Mesangial cell (primary cell): Measurements from ENCODE around the gene SKIC2. TPM values are rescaled to one million over a fixed set of nuclear protein-coding genes. Genes with fewer than 3 reads are reported as not detected.

ENCODE experiments used
- total RNA-seq: library from RNA; depleted of rRNA; stranded (reverse); fragments of >200 nt; gene quantifications from 2 replicates; pipeline ENCODE4 v1.2.3, GENCODE V29; 2015

The SKIC2 gene
- total RNA-seq: 42.3 and 43.2 TPM in 2 replicates

GRCh38 chr6:31958741-31959739 is at the start of gene SKIC2, which contains the start of gene NELFE:
Gene SKIC2 (plus strand): TSS chr6:31959175. CDS start chr6:31959193, 18 bp downstream.
Gene NELFE (minus strand): TSS chr6:31958971. CDS start chr6:31958446, 525 bp downstream.

GRCh38 chr6:31927242-31927862 is 31.6 kb upstream of the SKIC2 start, which contains the start of gene C2:
Gene C2 (plus strand): TSS chr6:31927717. CDS start chr6:31927753, 36 bp downstream.

GRCh38 chr6:31945507-31946369 is 13.2 kb upstream of the SKIC2 start, which contains the start of gene CFB:
Gene CFB (plus strand): TSS chr6:31946095. CDS start chr6:31946222, 127 bp downstream.

GRCh38 chr6:31971993-31972708 is 13.2 kb downstream of the SKIC2 start, which contains the start of gene DXO:
Gene DXO (minus strand): TSS chr6:31972138. CDS start chr6:31971675, 463 bp downstream.

GRCh38 chr6:31981744-31982143 is 22.8 kb downstream of the SKIC2 start, which contains the start of gene C4A:
Gene C4A (plus strand): TSS chr6:31982057. CDS start chr6:31982108, 51 bp downstream.

GRCh38 chr6:32014547-32014946 is 55.6 kb downstream of the SKIC2 start, which contains the start of gene C4B:
Gene C4B (plus strand): TSS chr6:32014795. CDS start chr6:32014846, 51 bp downstream.

Other genes starting within 250 kb of the SKIC2 start
- gene LY6G6D, start 243.8 kb upstream of the SKIC2 start, total RNA-seq: not detected in 2 replicates
- not detected in 2 replicates for gene LY6G6C, start 237.4 kb upstream of the SKIC2 start, total RNA-seq
- not detected in 2 replicates for gene MPIG6B, start 235.8 kb upstream of the SKIC2 start, total RNA-seq
- 38.1 and 92.2 TPM in 2 replicates for gene DDAH2, start 229.9 kb upstream of the SKIC2 start, total RNA-seq
- gene CLIC1, start 222.6 kb upstream of the SKIC2 start, total RNA-seq: 577 and 1,120 TPM in 2 replicates
- gene MSH5, start 219.2 kb upstream of the SKIC2 start, total RNA-seq: 9.3 and 17.6 TPM in 2 replicates
- 1.0 and 5.7 TPM in 2 replicates for gene SAPCD1, start 196.5 kb upstream of the SKIC2 start, total RNA-seq
- gene VWA7, start 181.8 kb upstream of the SKIC2 start, total RNA-seq: 0.81 and 9.8 TPM in 2 replicates
- 85.2 and 165 TPM in 2 replicates for gene VARS1, start 163.4 kb upstream of the SKIC2 start, total RNA-seq
- 71.0 and 128 TPM in 2 replicates for gene LSM2, start 152.2 kb upstream of the SKIC2 start, total RNA-seq
- 0.16 and 0.76 TPM in 2 replicates for gene HSPA1L, start 143.9 kb upstream of the SKIC2 start, total RNA-seq
- 55.9 and 60.6 TPM in 2 replicates for gene HSPA1A, start 143.6 kb upstream of the SKIC2 start, total RNA-seq
- 78.6 and 83.3 TPM in 2 replicates for gene HSPA1B, start 131.4 kb upstream of the SKIC2 start, total RNA-seq
- 62.1 and 191 TPM in 2 replicates for gene NEU1, start 96.4 kb upstream of the SKIC2 start, total RNA-seq
- 1.9 TPM in 1 of 2 replicates, not detected in the other for gene SLC44A4, start 80.2 kb upstream of the SKIC2 start, total RNA-seq
- gene EHMT2, start 61.5 kb upstream of the SKIC2 start, total RNA-seq: 50.0 and 68.5 TPM in 2 replicates
- 2.4 and 6.2 TPM in 2 replicates for gene ZBTB12, start 57.1 kb upstream of the SKIC2 start, total RNA-seq
- 0.49 and 2.5 TPM in 2 replicates for gene C2, start 31.5 kb upstream of the SKIC2 start, total RNA-seq
- 0.33 and 3.7 TPM in 2 replicates for gene CFB, start 13.1 kb upstream of the SKIC2 start, total RNA-seq
- gene NELFE, start 204 bp upstream of the SKIC2 start, total RNA-seq: 108 and 116 TPM in 2 replicates
- gene DXO, start 13.0 kb downstream of the SKIC2 start, total RNA-seq: 21.5 and 27.3 TPM in 2 replicates
- gene C4A, start 22.9 kb downstream of the SKIC2 start, total RNA-seq: 2.1 and 6.1 TPM in 2 replicates
- gene C4B, start 55.6 kb downstream of the SKIC2 start, total RNA-seq: 0.49 and 11.0 TPM in 2 replicates
- 0.25 TPM in 1 of 2 replicates, not detected in the other for gene CYP21A2, start 79.2 kb downstream of the SKIC2 start, total RNA-seq
- 0.16 and 0.51 TPM in 2 replicates for gene TNXB, start 150.2 kb downstream of the SKIC2 start, total RNA-seq
- gene ATF6B, start 169.1 kb downstream of the SKIC2 start, total RNA-seq: 24.0 and 46.3 TPM in 2 replicates
- gene FKBPL, start 171.1 kb downstream of the SKIC2 start, total RNA-seq: 3.0 and 5.1 TPM in 2 replicates
- gene PRRT1, start 192.8 kb downstream of the SKIC2 start, total RNA-seq: 0.76 TPM in 1 of 2 replicates, not detected in the other
- 23.1 and 37.3 TPM in 2 replicates for gene PPT2, start 195.0 kb downstream of the SKIC2 start, total RNA-seq
- gene EGFL8, start 205.4 kb downstream of the SKIC2 start, total RNA-seq: 2.3 and 8.9 TPM in 2 replicates
- gene AGPAT1, start 216.9 kb downstream of the SKIC2 start, total RNA-seq: 60.5 and 70.9 TPM in 2 replicates
- 61.1 and 63.1 TPM in 2 replicates for gene RNF5, start 219.2 kb downstream of the SKIC2 start, total RNA-seq
- gene AGER, start 225.1 kb downstream of the SKIC2 start, total RNA-seq: 2.1 and 3.4 TPM in 2 replicates
- gene PBX2, start 231.0 kb downstream of the SKIC2 start, total RNA-seq: 37.0 and 59.1 TPM in 2 replicates
- gene GPSM3, start 233.5 kb downstream of the SKIC2 start, total RNA-seq: 7.8 and 14.1 TPM in 2 replicates